ENCODE measurements around the gene LDLRAD4.
A peak's percentile ranks its signal among the peaks of the same experiment; 100 is the strongest.

LDLRAD4 gene

DNA sequence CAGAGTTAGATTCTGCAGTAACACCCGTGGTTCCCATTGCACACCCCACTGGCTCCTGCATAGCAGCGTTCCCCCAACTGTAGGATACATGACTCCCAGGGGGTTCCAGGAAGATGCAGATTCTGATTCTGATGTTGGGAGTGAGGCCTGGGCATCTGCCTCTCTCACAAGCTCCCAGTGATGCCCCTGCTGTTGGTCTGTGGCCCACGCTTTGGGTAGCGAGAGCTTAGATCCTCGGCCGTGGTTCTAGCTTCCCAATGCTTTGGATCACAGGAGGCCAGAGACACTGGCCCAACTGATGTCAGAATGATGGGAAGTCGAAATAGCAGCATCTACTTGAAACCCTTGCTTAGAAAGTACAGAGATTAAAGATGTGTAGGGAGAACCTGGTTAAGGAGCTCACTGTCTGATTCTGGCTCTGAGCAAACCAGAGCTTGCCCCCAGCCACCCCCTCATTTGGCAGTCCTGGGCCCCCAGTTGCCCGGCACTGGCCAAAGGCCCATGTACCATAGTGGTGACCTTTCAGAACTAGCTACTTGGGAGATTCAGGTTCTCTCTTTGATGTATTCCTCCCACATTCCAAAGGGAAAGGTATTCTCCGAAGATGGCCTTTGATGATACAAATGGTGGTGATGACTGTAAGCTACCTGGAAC lies 310.3 kb downstream of the LDLRAD4 start:
- no peak for DNase-seq

GRCh38 chr18:13530033-13530878 lies 311.7 kb downstream of the LDLRAD4 start:
- no peak for DNase-seq

GRCh38 chr18:13530879-13531387 lies 312.4 kb downstream of the LDLRAD4 start:
- peak in 1 of 2 experiments; percentile 2 for DNase-seq

DNA sequence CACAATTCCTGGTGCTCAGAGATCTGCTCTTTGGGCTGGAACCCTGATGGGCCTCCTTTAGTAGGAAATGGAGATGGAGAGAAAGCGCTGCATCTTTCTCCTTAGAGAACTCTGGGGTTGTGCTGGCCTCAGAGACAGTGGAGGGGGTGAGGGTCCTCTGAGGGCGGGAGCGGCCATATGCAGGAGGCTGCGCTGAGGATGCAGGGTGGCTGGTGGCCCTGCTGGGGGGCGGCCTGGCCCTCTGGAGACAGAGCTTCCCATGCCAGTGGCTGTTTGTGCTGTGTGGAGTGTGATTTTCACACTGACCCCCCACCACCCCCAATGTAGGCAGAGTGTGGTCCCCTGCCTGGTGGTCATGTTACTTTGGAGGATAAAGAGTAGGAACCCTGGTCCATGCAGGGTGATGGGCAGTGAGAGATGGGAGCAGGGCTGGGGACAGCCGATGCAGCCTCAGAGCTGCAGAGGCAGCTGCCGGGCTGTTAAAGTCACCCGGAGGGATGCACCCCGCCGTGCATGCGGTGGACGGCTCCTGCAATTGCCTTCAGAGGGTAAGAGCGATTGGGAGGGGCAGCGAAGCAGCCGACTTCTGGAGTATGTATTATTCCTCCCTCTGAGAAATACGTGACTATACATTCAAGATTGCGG lies 313.2 kb downstream of the LDLRAD4 start:
- no peak for DNase-seq

- no peak for DNase-seq
These were observed 314.0 kb downstream of the LDLRAD4 start for GRCh38 chr18:13532406-13533075.

- no peak for DNase-seq
These were observed 316.1 kb downstream of the LDLRAD4 start for GRCh38 chr18:13534631-13535030.

DNA sequence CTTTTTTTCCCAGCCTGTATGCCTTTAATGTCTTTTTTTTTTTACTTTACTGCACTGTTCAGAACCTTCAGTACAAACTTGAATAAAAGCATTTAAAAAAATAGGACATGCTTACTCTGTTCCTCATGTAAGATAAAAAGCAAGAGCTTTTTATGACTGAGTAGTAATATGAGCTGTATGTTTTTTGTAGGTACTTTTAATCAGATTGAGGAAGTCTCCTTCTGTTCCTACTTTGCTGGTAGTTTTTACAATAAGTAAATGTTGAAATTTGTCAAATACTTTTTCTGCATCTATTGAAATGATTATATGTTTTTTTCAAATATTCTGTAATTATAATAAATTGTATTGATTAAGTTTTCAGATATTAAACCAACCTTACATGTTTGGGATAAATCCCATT lies 318.0 kb downstream of the LDLRAD4 start:
- DNase-seq = no peak

GRCh38 chr18:13537022-13537780 lies 318.6 kb downstream of the LDLRAD4 start:
- no peak for DNase-seq

GRCh38 chr18:13538630-13539029 lies 320.1 kb downstream of the LDLRAD4 start:
- DNase-seq = no peak

DNA sequence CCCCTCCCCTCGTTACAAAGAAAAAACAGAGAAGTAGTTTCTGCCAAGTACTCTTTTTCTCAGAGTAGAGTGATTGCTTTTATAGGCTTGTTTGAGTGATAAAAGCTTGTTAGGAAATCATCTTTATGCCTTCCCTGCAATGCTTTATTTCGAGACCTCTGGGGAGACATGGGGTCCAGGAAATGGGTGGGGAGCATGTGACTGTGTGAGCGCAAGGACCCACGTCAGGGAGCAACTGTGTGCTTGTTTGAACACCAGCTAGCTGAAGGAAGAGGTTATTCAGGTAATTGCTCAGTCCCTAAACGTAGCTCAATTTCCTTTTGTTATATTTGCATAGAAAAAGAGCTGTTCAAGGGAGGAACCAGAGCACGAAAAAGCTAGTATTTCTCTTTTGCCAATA lies 320.5 kb downstream of the LDLRAD4 start:
- DNase-seq = peak in 1 of 2 experiments; percentile 31

DNA sequence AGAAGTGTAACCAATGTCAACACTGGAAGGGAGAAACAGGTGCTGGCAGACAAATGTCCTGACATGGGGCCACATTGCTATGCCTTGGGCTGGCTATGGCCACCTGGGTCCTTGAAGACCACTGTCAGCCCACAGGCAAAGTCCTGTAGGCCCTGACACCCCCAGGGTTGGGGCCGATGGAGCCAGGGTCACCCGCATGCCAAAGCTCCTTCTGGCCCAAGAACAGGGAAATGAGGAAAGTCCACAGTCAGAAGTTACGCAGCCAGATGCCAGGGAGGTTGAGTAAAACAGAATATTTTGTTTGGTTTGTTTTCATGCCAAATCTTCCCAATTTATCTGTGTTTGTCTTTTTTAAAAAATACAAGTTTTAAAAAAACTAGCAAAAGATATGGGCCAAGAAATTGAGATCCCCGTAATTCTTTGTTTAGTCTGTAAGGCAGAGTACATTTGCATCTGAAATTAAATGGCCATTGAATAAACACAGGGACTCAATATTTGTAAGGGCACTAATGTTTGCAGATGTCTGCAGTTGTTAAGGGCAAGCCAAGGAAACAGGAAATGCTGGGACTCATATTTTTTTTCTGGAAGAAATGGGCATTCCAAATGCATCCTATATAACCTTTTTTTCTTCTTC lies 321.4 kb downstream of the LDLRAD4 start:
- no peak for DNase-seq

DNA sequence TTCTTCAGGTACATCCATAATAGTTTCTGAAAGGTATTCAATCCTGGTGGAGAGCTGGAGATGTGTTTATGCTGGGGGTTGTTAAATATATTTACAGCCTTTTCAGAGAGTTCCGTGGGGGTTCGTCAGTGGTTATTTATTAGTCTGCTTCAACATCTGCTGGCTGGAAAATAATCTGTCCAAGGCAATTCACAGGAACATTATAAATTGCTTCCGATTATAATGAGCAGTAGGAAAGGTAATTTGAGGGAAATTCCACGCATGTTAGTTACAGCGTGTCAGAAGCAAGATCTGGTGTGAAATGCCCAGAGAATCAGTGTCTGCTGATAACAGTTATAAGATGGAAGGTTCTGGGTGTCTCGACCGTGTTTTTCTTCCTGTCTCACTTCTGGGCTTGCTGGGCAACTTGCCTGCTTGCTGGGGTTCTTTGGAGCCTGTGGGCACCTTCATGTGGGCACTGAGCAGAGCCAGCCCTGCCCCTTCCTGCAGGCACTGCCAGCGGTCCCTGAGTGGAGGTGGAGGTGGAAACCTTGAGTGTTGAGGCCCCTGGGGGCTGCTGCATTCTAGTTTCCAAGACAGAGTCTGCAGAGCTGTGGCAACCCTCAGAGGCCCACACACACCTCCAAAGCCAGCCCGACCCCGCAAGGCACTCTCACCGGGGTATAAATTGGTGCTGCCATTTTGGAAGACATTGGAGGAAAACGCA lies 322.1 kb downstream of the LDLRAD4 start:
- DNase-seq = no peak

GRCh38 chr18:13541621-13542519 lies 323.3 kb downstream of the LDLRAD4 start:
- peak in 1 of 2 experiments; percentile 6 for DNase-seq

DNA sequence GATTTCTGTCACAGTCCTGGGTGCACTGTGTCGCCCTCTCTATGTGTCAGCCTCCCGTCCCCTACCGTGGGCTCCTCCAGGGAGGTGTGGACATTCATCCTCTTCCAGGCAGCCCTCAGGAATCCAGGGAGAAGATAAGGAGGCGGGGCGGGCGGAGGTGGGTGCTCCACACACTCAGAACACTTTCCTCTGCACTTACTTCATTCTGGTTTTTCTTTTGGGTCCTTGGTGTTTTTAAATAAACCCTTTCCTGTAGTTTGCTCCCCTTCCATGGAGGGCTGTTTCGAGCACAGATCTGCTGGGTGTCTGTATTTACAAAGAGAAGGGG lies 323.9 kb downstream of the LDLRAD4 start:
- DNase-seq = no peak

GRCh38 chr18:13543144-13543543 lies 324.6 kb downstream of the LDLRAD4 start:
- DNase-seq = no peak

DNA sequence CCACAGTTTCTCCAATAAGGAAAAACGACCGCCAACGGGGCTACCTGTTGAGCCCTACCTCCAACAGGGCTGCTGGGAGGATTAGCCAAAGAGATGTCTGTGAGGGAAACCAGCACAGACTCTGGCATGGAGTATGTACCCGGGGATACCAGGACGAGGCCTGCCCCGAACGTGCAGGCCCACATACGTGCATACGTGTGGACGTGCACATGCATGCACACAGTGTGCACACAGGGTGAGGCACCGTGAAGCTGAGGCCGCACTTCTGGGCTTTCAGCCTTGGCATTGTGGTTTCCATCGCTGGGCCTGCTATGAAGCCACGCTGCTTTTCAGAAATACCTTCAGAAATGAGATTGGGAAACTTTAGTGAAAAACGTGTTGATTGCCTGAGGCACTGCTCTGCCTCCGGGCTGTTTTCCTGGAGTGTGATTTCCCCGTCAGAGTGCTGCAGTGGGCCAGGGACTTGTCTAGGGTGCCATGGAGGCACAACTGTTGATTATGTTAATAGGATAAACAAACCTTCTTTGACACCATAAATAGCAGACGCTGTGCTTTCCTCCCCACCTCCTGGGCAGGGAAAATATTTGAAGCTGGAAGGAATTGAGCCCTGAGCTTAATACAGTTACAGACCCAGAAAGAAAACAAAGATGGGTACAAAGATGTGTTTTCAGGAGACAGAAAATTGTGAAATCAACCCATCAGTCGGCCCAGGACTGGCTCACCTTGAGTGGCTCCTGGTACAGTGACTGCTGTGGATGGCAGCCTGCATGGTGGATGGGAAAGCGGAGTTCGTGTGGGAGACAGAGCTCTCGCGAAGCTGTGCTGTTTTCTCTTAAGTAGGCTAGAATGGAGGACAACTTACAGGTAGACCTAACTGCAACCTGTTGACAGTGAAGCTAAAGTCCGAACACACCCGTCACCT lies 325.5 kb downstream of the LDLRAD4 start:
- no peak for DNase-seq

DNA sequence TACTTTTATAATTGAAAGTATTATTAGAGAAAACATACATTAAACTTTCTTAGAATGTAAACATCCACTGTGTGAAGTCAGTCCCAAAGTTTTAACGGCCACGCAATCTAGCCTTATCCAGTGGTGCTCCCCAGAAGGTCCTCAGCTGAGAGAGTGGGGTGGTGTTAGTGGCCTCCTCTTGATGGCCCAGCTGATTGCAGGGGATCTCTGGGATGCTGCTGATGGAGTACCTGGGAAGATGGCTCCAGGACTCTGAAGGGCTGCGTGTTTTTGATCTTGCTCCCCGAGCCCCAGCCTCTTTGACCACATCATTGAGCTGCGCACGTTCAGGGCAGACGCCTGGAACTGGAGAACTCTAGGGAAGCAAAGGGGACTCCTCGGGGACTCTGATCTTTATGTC lies 326.4 kb downstream of the LDLRAD4 start:
- DNase-seq = no peak

GRCh38 chr18:13545514-13545913 lies 327.0 kb downstream of the LDLRAD4 start:
- DNase-seq = no peak

DNA sequence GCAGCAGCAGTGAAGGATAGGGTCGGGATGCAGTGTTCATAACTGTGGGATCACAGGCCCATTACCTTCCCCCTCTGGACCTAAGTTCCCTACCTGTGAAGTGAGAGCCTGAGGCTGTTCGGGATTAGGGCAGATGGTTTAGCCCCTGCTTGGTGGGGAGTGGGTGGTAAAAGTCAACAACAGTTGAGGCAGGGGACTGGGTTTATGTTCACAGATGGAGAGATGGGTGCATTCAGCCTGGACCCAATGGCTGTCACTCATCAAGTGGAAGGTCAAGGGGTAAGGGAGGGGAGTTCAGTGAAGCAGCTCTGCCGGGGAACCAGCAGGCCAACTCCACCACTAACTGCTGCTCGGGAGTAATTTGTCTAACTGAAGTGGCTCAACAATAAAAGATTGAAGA lies 327.4 kb downstream of the LDLRAD4 start:
- DNase-seq = no peak
